ENCODE results near the gene DALRD3. TPM values are rescaled to one million over a fixed set of nuclear protein-coding genes. Genes with fewer than 3 reads are reported as not detected.

Gene DALRD3
- total RNA-seq, 1 experiment from 2014 or later = 42.9 TPM

GRCh38 chr3:48979451-48979850, 38.9 kb downstream of the DALRD3 start:
- Histone ChIP-seq H2AFZ (ENCODE audit: low read depth, low read length, poor library complexity, severe bottlenecking) (no peak overlapping the region), H3K4me3 (replicated peaks in 1 of 2; ENCODE audit: low read depth in 1 of 2, low read length in 2 of 2) (no peak overlapping the region), H3K9me3 (ENCODE audit: control insufficient read depth in 1 of 2, insufficient read depth in 1 of 2, low read depth in 1 of 2, low read length in 2 of 2) (no peaks in the 10 kb centered on the region), H4K20me1 (ENCODE audit: insufficient read depth) (no peaks in the 10 kb centered on the region), H3K9ac (ENCODE audit: low read length) (no peak overlapping the region), H3K79me2 (ENCODE audit: insufficient read depth, low read length) (0 out of 2 replicates have a peak, but pooled peaks cover 4% of the 10 kb centered on the region), H3K4me2 (ENCODE audit: low read length) (no peak overlapping the region), H3K9me2 (ENCODE audit: insufficient read depth) (no peaks in the 10 kb centered on the region), H3K27ac (ENCODE audit: low read depth, low read length) (no peak overlapping the region), H3K4me1 (ENCODE audit: control insufficient read depth in 1 of 2, insufficient read depth in 2 of 2, low read length in 2 of 2) (no peaks in the 10 kb centered on the region), H3K27me3 (ENCODE audit: insufficient read depth, low read length) (no peaks in the 10 kb centered on the region), H3K36me3 (ENCODE audit: control insufficient read depth in 1 of 2, insufficient read depth in 2 of 2, low read length in 2 of 2) (peaks cover 43 to 66% of the 10 kb centered on the region in 2 experiments)
- DNase-seq (ENCODE audit: low read depth, low spot score) = no peak
- TF ChIP-seq POLR2AphosphoS5 (IDR thresholded peaks at IDR 0.05; ENCODE audit: low read depth, low read length) = no peak
- ChIA-PET RAD21 (ENCODE audit: low non-redundant PET in 1 of 2, low total read pairs in 2 of 2, uncharacterized antibody in 2 of 2, unreplicated experiment in 2 of 2) (no interaction called here), POLR2A (no interaction called here), CTCF (no interaction called here)
- BruUV-seq (replicated peaks) = no TSS peak
- intact Hi-C loops (cut with micrococcal nuclease) = no loop called here
- ATAC-seq = no peak

DNA sequence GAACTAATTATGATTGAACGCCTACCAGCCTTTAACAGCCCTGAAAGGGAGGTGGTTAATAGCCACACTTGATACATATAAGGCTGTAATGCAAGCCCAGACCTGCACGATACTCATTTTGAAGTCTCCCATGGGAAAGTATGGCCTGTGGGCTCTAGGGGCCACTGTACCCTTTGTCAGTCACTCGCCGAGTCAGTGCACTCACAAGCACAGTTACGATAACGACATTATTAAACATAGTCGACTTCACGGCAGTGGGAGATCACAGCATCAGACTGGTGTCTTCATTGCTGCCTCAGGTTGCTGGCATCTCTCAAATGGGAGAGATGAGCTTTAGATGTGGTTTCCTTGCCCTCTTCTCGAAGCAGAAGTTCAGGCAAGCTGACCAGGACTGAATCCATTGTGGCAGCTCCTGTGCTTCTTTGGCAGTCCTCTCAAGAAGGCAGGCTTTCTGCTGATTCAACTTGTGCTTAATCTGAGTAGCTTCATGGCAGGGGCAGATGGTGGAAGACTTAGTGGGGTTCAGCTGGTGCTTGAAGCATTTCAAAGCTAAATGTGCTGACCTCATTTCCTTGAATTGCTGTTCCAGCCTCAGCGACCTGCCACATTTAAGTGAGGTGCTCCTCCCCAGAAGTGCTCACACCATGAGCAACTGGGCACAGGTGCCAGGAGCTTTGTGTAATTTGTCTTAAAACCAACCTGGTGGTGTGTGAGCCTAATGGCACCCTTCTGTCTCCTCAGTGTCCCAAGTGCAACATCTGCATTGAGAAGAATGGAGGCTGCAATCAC, 44.1 kb downstream of the DALRD3 start:
- TF ChIP-seq EGR1 (IDR thresholded peaks at IDR 0.05; ENCODE audit: low read depth) = no peak
- TF ChIP-seq ATF3 (IDR thresholded peaks at IDR 0.05) = no peak
- no peak for TF ChIP-seq POLR2AphosphoS5 (IDR thresholded peaks at IDR 0.05; ENCODE audit: low read depth, low read length)
- TF ChIP-seq, protein P1, sequence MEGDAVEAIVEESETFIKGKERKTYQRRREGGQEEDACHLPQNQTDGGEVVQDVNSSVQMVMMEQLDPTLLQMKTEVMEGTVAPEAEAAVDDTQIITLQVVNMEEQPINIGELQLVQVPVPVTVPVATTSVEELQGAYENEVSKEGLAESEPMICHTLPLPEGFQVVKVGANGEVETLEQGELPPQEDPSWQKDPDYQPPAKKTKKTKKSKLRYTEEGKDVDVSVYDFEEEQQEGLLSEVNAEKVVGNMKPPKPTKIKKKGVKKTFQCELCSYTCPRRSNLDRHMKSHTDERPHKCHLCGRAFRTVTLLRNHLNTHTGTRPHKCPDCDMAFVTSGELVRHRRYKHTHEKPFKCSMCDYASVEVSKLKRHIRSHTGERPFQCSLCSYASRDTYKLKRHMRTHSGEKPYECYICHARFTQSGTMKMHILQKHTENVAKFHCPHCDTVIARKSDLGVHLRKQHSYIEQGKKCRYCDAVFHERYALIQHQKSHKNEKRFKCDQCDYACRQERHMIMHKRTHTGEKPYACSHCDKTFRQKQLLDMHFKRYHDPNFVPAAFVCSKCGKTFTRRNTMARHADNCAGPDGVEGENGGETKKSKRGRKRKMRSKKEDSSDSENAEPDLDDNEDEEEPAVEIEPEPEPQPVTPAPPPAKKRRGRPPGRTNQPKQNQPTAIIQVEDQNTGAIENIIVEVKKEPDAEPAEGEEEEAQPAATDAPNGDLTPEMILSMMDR (IDR thresholded peaks at IDR 0.05 in 2 of 3, conservative IDR thresholded peaks at IDR 0.05 in 1 of 3; ENCODE audit: borderline replicate concordance in 1 of 3, insufficient read depth in 1 of 3, low read depth in 2 of 3, low read length in 2 of 3) = no peak
- TF ChIP-seq ZNF274 (IDR thresholded peaks at IDR 0.05; ENCODE audit: low read depth, low read length) = no peak
- no peak for TF ChIP-seq MAX (IDR thresholded peaks at IDR 0.05)
- TF ChIP-seq SIN3A (IDR thresholded peaks at IDR 0.05; ENCODE audit: low read depth) = no peak
- intact Hi-C loops (cut with micrococcal nuclease) = no loop called here
- Histone ChIP-seq H3K9me2 (ENCODE audit: insufficient read depth) (no peaks in the 10 kb centered on the region), H3K27ac (ENCODE audit: low read depth, low read length) (no peak overlapping the region), H3K79me2 (ENCODE audit: insufficient read depth, low read length) (no peaks in the 10 kb centered on the region), H4K20me1 (ENCODE audit: insufficient read depth) (no peaks in the 10 kb centered on the region), H3K4me3 (replicated peaks in 1 of 2; ENCODE audit: low read depth in 1 of 2, low read length in 2 of 2) (no peak overlapping the region), H3K9ac (ENCODE audit: low read length) (no peak overlapping the region), H3K27me3 (ENCODE audit: insufficient read depth, low read length) (no peaks in the 10 kb centered on the region), H3K4me2 (ENCODE audit: low read length) (no peak overlapping the region), H3K9me3 (ENCODE audit: control insufficient read depth in 1 of 2, insufficient read depth in 1 of 2, low read depth in 1 of 2, low read length in 2 of 2) (no peaks in the 10 kb centered on the region), H2AFZ (ENCODE audit: low read depth, low read length, poor library complexity, severe bottlenecking) (no peak overlapping the region), H3K36me3 (ENCODE audit: control insufficient read depth in 1 of 2, insufficient read depth in 2 of 2, low read length in 2 of 2) (peaks cover 41 to 63% of the 10 kb centered on the region in 2 experiments), H3K4me1 (ENCODE audit: control insufficient read depth in 1 of 2, insufficient read depth in 2 of 2, low read length in 2 of 2) (no peaks in the 10 kb centered on the region)
- ATAC-seq = no peak
- ChIA-PET POLR2A (no interaction called here), RAD21 (ENCODE audit: low non-redundant PET in 1 of 2, low total read pairs in 2 of 2, uncharacterized antibody in 2 of 2, unreplicated experiment in 2 of 2) (no interaction called here), CTCF (interaction anchor here (1.7 kb wide), 1 partner anchor 14 kb away, joined by 8 read pairs; no protein-coding TSS in a partner anchor)
- no TSS peak for BruUV-seq (replicated peaks)
- no peak for DNase-seq (ENCODE audit: low read depth, low spot score)

All from HCT116 (cell line).